Activated CD8-positive, alpha-beta memory T cell treated with anti-CD3 and anti-CD28 coated beads for 48 hours (primary cell): ENCODE measurements around the gene POLE4.

Experiments
- DNase-seq, 3 experiments: peaks; one replicate each; pipeline ENCODE4 v3.0.0-alpha.2; 2020; ENCODE audit warnings: low read depth in 2 of 3, low spot score in 2 of 3

POLE4 gene

DNA sequence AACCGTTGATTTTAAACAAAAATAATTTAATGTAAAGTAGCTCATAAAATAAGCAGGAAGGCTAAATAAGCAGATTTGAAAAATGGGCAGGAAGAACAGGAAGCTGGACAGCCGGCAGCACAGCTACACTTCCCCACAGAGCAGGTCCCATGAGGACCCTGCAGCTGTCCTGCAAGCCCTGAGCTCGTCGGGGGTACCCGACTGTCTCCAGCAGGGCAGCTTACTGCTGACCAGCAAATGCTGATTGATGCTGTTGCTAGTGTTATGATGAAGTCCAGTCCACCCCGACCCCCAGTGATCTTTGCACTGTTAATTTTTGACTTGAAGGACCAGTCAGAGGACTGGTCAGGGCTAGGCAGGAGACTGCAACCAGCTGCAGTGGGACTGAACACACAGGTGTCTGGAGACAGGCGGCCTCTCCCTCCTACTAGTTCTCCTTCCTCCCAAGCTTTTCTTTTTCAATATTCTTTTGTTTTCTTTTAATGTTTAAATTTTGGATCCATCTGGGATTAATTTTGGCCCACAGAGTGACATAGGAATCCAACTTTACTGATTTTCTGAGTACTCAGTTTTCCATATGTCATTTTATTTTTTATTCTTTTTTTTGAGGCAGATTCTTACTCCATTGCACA is 27.7 kb downstream of the POLE4 start:
- DNase-seq: no peak

DNA sequence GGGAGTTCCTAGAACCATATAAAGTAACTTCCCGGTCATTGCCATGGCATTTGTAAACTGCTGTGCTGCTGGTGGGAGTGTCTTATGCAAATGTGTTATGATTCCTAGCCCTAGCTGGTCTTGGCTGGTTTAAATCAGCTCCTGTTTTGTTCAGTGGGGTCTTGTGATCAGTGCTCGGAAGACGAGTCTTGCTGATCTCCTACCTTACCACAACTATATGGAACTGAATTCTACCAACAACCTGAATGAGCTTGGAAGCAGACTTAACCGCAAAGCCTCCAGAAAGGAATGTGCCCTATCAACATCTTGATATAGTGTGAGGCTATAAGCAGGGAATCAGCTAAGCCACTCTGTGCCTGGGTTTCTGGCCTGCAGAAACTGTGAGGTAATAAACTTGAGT is 33.5 kb downstream of the POLE4 start:
- DNase-seq: no peak

DNA sequence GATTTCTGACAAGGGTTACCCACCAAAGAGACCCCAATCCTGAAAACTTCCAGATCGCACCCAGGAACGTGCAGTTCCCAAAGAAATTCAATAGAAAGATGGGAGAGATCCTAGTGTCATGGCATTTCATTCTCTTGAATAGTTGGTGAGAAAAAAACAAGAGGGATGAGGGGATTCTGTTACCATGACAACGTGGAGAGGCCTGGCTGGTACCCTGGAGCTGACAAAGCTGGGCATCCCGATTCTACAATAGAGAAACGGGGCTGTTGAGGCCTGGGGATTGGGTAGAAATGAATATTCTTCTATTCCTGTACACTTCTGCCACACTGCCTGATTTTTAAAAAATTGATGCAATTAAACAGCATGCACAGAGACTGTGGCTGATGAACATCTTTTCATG is 41.0 kb downstream of the POLE4 start:
- no peak for DNase-seq

DNA sequence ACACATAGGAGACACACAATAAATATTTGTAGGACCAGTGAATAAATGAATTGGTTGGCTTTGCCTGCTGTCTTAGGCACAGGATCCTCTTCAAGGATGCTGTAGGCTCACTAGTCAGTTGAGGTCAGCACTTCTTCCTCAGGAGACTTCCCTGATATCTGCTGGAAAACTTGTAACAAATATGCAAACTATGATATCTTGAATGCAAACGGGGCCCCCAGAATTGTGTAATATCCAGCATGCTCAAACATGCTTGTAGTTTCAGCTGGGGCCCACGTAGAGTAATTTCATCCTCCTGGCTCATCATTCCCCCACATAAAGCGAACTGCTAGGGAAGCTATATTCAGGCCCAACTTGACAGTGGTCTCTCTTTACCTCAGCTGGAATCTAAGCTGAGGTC is 43.6 kb downstream of the POLE4 start:
- DNase-seq: no peak

DNA sequence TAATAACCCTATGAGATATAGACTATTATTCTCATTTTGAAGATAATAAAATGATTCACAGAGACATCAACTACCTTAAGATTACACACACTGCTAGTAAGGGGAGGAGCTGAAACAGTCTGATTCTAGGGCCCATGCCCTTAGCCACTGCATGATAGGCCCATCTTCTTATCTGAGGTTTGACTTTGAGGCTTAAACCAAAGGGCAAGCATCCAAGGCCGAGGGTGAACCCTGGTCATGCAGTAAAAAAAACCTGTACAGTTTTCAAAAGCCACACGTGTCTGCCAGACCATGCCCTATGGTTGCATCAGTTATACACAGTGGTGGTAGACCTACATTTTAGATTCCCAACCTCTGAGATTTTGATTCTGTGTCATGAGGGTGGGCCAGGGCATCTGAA is 44.8 kb downstream of the POLE4 start:
- DNase-seq: no peak

DNA sequence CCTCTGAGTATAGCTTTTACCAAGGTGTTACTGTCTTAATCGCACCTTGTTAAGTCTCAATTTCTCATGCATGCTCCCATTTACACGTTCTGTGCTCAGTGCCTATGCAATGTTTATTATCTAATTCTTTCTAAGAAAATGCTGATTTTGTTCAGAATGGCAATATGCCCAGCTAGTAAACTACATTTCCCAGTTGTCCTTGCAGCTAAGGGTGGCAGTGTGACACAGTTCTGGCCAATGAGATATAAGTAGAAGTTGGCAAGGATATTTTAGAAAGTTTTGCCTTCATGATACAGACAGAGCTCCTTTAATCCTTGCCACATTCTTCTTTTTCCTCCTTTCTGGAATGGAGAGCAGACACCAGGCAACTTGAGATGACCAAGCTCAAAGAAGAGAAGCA is 45.3 kb downstream of the POLE4 start:
- DNase-seq: no peak

DNA sequence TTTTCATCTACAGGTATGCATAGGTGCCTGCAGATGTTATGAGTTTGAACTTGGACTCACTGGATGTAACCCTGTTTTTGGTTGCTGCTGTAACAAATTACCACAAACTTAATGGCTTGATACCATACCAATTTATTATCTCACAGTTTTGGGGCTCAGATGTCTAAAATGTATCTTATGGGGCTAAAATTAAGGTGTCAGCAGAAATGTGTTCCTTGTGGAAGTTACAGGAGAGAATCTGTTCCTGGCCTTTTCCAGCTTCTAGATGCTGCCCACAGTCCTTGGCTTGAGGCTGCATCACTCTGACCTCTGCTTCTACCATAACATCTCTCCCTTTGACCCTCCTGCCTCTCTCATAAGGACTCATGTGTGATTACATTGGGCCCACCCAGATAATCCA is 47.6 kb downstream of the POLE4 start:
- no peak for DNase-seq

DNA sequence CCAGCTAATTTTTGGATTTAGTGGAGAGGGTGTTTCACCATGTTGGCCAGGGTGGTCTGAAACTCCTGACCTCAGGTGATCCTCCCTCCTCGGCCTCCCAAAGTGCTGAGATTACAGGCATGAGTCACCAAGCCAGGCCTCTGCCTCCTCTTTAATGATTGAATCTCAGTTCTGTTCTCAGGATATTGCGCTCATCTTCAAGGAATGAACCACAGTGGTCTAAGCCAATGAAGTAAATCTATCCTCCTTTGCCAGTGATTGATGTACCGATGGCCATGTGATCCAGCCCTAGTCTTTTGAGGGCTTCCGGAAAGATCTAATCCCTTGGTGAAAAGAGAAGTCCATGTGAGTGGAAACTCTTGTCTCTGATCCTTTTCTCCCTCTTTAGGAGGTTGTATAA is 48.6 kb downstream of the POLE4 start:
- DNase-seq: no peak

DNA sequence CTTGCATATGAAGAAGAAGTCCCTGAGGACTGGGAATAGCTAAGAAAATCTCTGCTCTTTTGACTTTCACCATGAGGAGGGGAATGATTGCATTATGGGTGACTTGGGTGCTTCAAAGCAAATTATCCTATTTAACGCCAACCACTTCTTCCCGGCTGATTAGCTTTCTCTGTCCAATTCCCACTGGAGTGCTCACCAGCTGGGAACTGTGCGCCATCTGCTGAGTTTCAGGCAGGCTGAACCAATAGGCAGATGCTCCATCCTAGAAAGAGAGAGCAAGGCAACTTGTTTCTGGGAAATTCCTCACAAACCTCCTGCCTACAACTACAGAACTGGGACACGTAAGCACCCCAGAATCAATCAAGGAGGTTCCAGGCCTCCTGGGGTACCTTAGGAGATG is 49.4 kb downstream of the POLE4 start:
- no peak for DNase-seq

DNA sequence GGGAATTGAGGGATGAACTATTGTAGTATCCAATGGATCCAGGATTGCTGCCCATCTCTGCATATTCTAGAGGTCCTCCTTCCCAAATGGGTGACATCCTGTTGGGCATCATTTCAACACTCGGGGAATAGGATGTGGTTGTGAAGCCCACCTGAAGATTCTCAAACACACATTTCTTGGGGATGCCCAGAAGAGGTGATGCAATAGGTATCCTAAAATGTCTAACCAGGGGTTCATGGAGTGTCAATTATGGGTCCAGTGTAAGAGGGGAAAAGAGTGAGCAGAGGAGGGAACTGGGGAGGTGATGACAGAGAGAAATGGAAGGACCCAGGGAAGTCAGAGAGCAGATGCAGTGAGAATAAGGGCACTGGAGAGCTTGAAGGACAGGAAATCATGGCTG is 52.1 kb downstream of the POLE4 start:
- no peak for DNase-seq

DNA sequence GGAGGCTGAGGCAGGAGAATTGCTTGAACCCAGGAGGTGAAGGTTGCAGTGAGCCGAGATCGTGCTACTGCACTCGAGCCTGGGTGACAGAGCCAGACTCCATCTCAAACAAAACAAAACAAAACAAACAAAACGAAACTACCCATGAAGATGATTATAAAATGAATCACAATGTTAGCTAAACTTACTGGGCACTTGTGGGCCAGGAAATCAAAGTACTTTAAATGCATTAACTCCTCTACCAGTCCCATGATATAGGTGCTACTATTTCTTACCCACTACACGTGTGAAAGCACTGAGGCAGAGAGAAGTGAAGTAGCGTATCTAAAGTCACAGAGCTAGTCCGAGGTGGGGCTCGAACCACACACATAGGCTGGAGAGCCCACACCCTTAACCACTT is 53.6 kb downstream of the POLE4 start:
- DNase-seq: no peak

DNA sequence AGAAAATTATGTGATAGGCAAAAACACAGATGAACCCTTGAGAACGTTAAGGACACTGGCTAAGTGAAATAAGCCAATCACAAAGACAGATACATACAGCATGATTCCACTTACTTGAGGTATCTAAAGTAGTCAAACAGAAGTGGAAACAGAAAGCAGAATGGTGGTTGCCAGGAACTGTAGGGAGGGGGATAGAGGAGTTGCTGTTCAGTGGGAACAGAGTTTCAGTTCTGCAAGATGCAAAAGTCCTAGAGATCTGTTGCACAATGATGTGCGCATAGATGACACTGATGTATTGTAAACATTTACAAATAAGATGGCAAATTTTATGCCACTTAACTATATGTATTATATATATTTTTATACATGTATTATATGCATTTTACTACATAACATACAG is 59.7 kb downstream of the POLE4 start:
- no peak for DNase-seq
